ENCODE results near the gene H2BK1.

H2BK1 gene

GRCh38 chr7:151232917-151233701 is 22.8 kb upstream of the H2BK1 start:
- Histone ChIP-seq H3K9me2 (ENCODE audit: low read depth, low read length) (no peaks in the 10 kb centered on the region), H3K27ac (ENCODE audit: low read depth, low read length, poor library complexity, severe bottlenecking) (peak overlapping the region; percentile 10), H3K9ac (ENCODE audit: low read length) (peak overlapping the region; percentile 93), H3K27me3 (ENCODE audit: insufficient read depth, low read length) (no peaks in the 10 kb centered on the region), H3K4me3 (ENCODE audit: low read depth, low read length, poor library complexity, severe bottlenecking) (peak overlapping the region; percentile 91), H4K20me1 (ENCODE audit: insufficient read depth, low read length) (no peaks in the 10 kb centered on the region), H3K9me3 (ENCODE audit: low read length) (no peaks in the 10 kb centered on the region), H2AFZ (ENCODE audit: low read length) (no peak overlapping the region), H3K4me2 (ENCODE audit: low read length) (peak overlapping the region; percentile 96), H3K4me1 (ENCODE audit: insufficient read depth, low read length, severe bottlenecking) (peaks cover 22% of the 10 kb centered on the region), H3K79me2 (ENCODE audit: insufficient read depth, low read length) (peaks cover 11% of the 10 kb centered on the region; the same call in 1 of the 2 replicates), H3F3A (ENCODE audit: insufficient read depth, low read length) (no peaks in the 10 kb centered on the region), H3K36me3 (ENCODE audit: insufficient read depth, low read length) (peaks cover 46% of the 10 kb centered on the region)
- no peak for TF ChIP-seq EZH2 (IDR thresholded peaks at IDR 0.05; ENCODE audit: borderline replicate concordance, low read length)

DNA sequence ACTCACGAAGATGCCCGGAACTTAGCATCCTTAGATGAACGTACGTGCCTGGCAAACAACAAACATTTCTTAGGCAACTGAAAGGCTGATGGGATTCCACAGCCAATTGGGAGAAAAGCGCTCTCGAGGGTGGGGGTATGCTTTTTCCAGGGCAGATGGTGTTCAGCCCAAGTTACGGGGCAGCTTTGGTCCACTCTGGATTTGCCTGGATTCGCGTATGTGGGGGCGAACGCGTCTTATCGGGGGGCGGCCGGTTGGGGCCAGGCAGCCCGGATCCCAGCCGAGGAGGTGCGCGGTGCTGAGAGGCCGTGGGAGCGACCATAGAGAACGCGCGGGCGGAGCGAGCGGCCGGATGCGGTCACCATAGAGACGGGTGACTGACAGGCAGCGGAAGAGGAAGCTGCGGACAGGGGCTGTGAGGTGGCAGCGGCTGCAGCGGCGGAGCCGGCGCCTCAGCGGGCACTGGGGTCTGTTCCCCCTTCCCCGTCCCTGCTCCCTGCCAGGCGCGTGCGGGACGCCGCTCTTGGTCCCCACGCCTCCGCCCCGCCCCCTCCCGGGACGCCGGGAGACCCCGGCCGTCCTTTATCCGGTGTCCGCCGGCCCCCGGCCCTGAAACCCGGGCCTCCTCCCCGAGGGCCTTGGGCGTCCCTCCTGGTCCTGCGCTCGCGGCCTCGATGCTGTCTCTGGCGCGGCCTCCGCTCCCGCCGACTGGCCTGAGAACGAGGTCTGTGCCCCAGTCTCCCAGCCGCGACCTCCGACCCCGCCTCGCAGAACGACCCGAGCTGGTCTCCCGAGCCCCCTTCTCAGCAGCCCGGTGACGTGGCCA is 22.0 kb upstream of the H2BK1 start, which contains the start of gene CHPF2:
TSS of gene CHPF2 (plus strand) at position 393 of the 826 bp plus-strand sequence. CDS start 1,529 bp downstream, outside the sequence.
- Histone ChIP-seq H3K36me3 (ENCODE audit: insufficient read depth, low read length) (peaks cover 38% of the 10 kb centered on the region), H3K79me2 (ENCODE audit: insufficient read depth, low read length) (peaks cover 11% of the 10 kb centered on the region; the same call in 1 of the 2 replicates), H2AFZ (ENCODE audit: low read length) (peak within 1 kb of the TSS; percentile 94), H3K4me1 (ENCODE audit: insufficient read depth, low read length, severe bottlenecking) (peaks cover 28% of the 10 kb centered on the region), H3K4me2 (ENCODE audit: low read length) (peak within 1 kb of the TSS; percentile 96), H3K4me3 (ENCODE audit: low read depth, low read length, poor library complexity, severe bottlenecking) (peak within 1 kb of the TSS; percentile 91), H3K27ac (ENCODE audit: low read depth, low read length, poor library complexity, severe bottlenecking) (peak within 1 kb of the TSS; percentile 10), H3F3A (ENCODE audit: insufficient read depth, low read length) (no peaks in the 10 kb centered on the region), H3K27me3 (ENCODE audit: insufficient read depth, low read length) (no peaks in the 10 kb centered on the region), H4K20me1 (ENCODE audit: insufficient read depth, low read length) (no peaks in the 10 kb centered on the region), H3K9ac (ENCODE audit: low read length) (peak within 1 kb of the TSS; percentile 93), H3K9me2 (ENCODE audit: low read depth, low read length) (no peaks in the 10 kb centered on the region), H3K9me3 (ENCODE audit: low read length) (no peaks in the 10 kb centered on the region)
- no peak for TF ChIP-seq EZH2 (IDR thresholded peaks at IDR 0.05; ENCODE audit: borderline replicate concordance, low read length)
- TF ChIP-seq, protein P1, sequence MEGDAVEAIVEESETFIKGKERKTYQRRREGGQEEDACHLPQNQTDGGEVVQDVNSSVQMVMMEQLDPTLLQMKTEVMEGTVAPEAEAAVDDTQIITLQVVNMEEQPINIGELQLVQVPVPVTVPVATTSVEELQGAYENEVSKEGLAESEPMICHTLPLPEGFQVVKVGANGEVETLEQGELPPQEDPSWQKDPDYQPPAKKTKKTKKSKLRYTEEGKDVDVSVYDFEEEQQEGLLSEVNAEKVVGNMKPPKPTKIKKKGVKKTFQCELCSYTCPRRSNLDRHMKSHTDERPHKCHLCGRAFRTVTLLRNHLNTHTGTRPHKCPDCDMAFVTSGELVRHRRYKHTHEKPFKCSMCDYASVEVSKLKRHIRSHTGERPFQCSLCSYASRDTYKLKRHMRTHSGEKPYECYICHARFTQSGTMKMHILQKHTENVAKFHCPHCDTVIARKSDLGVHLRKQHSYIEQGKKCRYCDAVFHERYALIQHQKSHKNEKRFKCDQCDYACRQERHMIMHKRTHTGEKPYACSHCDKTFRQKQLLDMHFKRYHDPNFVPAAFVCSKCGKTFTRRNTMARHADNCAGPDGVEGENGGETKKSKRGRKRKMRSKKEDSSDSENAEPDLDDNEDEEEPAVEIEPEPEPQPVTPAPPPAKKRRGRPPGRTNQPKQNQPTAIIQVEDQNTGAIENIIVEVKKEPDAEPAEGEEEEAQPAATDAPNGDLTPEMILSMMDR (IDR thresholded peaks at IDR 0.05; ENCODE audit: low read length) = no peak

DNA sequence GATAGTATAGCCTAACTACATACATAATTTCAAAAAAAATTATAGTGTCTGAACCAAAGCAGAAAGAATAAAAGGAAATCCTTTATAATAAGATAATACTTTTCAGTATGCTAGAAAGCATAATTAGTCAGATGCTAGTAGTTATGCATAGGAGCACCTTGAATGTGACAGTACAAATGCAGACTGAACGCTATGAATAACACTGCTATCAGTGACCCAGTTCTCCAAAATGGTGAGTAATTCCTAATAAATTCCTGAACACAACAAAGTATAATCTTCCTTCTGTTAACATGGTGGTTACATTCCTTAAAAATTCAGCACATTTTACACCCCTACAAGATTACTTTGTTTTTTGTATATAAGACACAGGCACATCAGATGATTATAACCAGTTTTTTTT is 20.8 kb upstream of the H2BK1 start:
- H3K79me2 ChIP-seq (ENCODE audit: insufficient read depth, low read length) = peaks cover 18% of the 10 kb centered on the region

More for the DNA sequence above, 20.8 kb upstream of the H2BK1 start:
- H3K27ac ChIP-seq (ENCODE audit: low read depth, low read length, poor library complexity, severe bottlenecking) = no peak overlapping the region
- peaks cover 33% of the 10 kb centered on the region for H3K4me1 ChIP-seq (ENCODE audit: insufficient read depth, low read length, severe bottlenecking)
- H3K9ac ChIP-seq (ENCODE audit: low read length) = no peak overlapping the region
- no peak overlapping the region for H2AFZ ChIP-seq (ENCODE audit: low read length)
- H3F3A ChIP-seq (ENCODE audit: insufficient read depth, low read length) = no peaks in the 10 kb centered on the region
- TF ChIP-seq, protein P1 (IDR thresholded peaks at IDR 0.05; ENCODE audit: low read length) = no peak
- TF ChIP-seq EZH2 (IDR thresholded peaks at IDR 0.05; ENCODE audit: borderline replicate concordance, low read length) = no peak
- no peaks in the 10 kb centered on the region for H3K27me3 ChIP-seq (ENCODE audit: insufficient read depth, low read length)
- no peak overlapping the region for H3K4me3 ChIP-seq (ENCODE audit: low read depth, low read length, poor library complexity, severe bottlenecking)
- H3K36me3 ChIP-seq (ENCODE audit: insufficient read depth, low read length) = peaks cover 26% of the 10 kb centered on the region
- H3K9me2 ChIP-seq (ENCODE audit: low read depth, low read length) = no peaks in the 10 kb centered on the region
- H4K20me1 ChIP-seq (ENCODE audit: insufficient read depth, low read length) = no peaks in the 10 kb centered on the region
- H3K4me2 ChIP-seq (ENCODE audit: low read length) = no peak overlapping the region
- no peaks in the 10 kb centered on the region for H3K9me3 ChIP-seq (ENCODE audit: low read length)
